ENCODE results near the gene SNTB2.
A peak's percentile ranks its signal among the peaks of the same experiment; 100 is the strongest.
"Not testable (repeated sequence)": the region's sequence is repeated elsewhere in the genome, so short reads cannot be mapped to it uniquely, and the experiment has no call there.

Gene SNTB2

GRCh38 chr16:69283851-69284250 lies 96.9 kb downstream of the SNTB2 start:
- no peak for TF ChIP-seq CTCF (IDR thresholded peaks at IDR 0.05)
- intact Hi-C loops (cut with DNase I; ENCODE audit: low total_unique reads) = no loop called here

GRCh38 chr16:69285240-69285639 lies 98.3 kb downstream of the SNTB2 start:
- Histone ChIP-seq H3K27me3 (no peaks in the 10 kb centered on the region), H3K4me3 (no peak overlapping the region), H3K36me3 (peaks cover 6 to 24% (median 16%) of the 10 kb centered on the region in 3 donors), H3K9me3 (no peaks in the 10 kb centered on the region), H3K4me1 (peaks cover 0 to 29% (median 9%) of the 10 kb centered on the region in 4 donors), H3K27ac (no peak overlapping the region)
- no peak for TF ChIP-seq CTCF (IDR thresholded peaks at IDR 0.05)
- DNase-seq = no peak
- intact Hi-C loops (cut with DNase I; ENCODE audit: low total_unique reads) = no loop called here

More at GRCh38 chr16:69283851-69284250, 96.9 kb downstream of the SNTB2 start:
- Histone ChIP-seq H3K9me3 (no peaks in the 10 kb centered on the region), H3K27me3 (no peaks in the 10 kb centered on the region), H3K4me1 (peaks cover 0 to 29% (median 9%) of the 10 kb centered on the region in 4 donors), H3K27ac (no peak overlapping the region), H3K4me3 (no peak overlapping the region), H3K36me3 (peaks cover 6 to 24% (median 16%) of the 10 kb centered on the region in 3 donors)
- DNase-seq = no peak

GRCh38 chr16:69286941-69287713 lies 100.2 kb downstream of the SNTB2 start:
- H3K27me3 ChIP-seq = no peaks in the 10 kb centered on the region
- peak; percentile 83 to 90 for DNase-seq
- no peaks in the 10 kb centered on the region for H3K9me3 ChIP-seq
- H3K4me1 ChIP-seq = peaks cover 0 to 29% (median 9%) of the 10 kb centered on the region in 4 donors
- H3K36me3 ChIP-seq = peaks cover 6 to 24% (median 16%) of the 10 kb centered on the region in 3 donors
- TF ChIP-seq CTCF (IDR thresholded peaks at IDR 0.05) = peak; percentile 57 to 68
- H3K27ac ChIP-seq = peak overlapping the region; percentile 17 to 52
- H3K4me3 ChIP-seq = no peak overlapping the region
- intact Hi-C loops (cut with DNase I; ENCODE audit: low total_unique reads) = loop anchor here (2.0 kb wide), 1 partner anchor 138 kb away; no protein-coding TSS in a partner anchor

- H3K27ac ChIP-seq; H3K27me3 ChIP-seq; H3K9me3 ChIP-seq; H3K36me3 ChIP-seq; H3K4me3 ChIP-seq; intact Hi-C loops (cut with DNase I; ENCODE audit: low total_unique reads); DNase-seq: not testable (repeated sequence)
- H3K4me1 ChIP-seq = peaks cover 0 to 11% (median 4%) of the 10 kb centered on the region in 4 donors
These were observed 104.7 kb downstream of the SNTB2 start for GRCh38 chr16:69291657-69292056.

- no peak for DNase-seq
- H3K27ac ChIP-seq = no peak overlapping the region
- intact Hi-C loops (cut with DNase I; ENCODE audit: low total_unique reads) = no loop called here
- TF ChIP-seq CTCF (IDR thresholded peaks at IDR 0.05) = no peak
- H3K36me3 ChIP-seq = peaks cover 0 to 8% (median 4%) of the 10 kb centered on the region in 3 donors
- H3K9me3 ChIP-seq = no peaks in the 10 kb centered on the region
- no peaks in the 10 kb centered on the region for H3K4me1 ChIP-seq
- H3K4me3 ChIP-seq = no peak overlapping the region
- H3K27me3 ChIP-seq = no peaks in the 10 kb centered on the region
These were observed 106.4 kb downstream of the SNTB2 start for GRCh38 chr16:69293401-69293800.

GRCh38 chr16:69294051-69294450 lies 107.1 kb downstream of the SNTB2 start:
- Histone ChIP-seq H3K36me3 (peaks cover 0 to 8% (median 4%) of the 10 kb centered on the region in 3 donors), H3K9me3 (no peaks in the 10 kb centered on the region), H3K27me3 (no peaks in the 10 kb centered on the region), H3K4me3 (no peak overlapping the region), H3K27ac (no peak overlapping the region), H3K4me1 (no peaks in the 10 kb centered on the region)
- DNase-seq = no peak
- TF ChIP-seq CTCF (IDR thresholded peaks at IDR 0.05) = no peak
- intact Hi-C loops (cut with DNase I; ENCODE audit: low total_unique reads) = no loop called here

- H3K4me3 ChIP-seq; H3K9me3 ChIP-seq; intact Hi-C loops (cut with DNase I; ENCODE audit: low total_unique reads); H3K27me3 ChIP-seq; DNase-seq; H3K27ac ChIP-seq; H3K4me1 ChIP-seq: not testable (repeated sequence)
- peaks cover 19 to 31% (median 24%) of the 10 kb centered on the region in 3 donors for H3K36me3 ChIP-seq
These were observed 109.8 kb downstream of the SNTB2 start for GRCh38 chr16:69296771-69297170.

Data from tibial artery (tissue), 4 donors.